Measurements from ENCODE around the gene SRGAP1. TPM values are rescaled to one million over a fixed set of nuclear protein-coding genes. Genes with fewer than 3 reads are reported as not detected.

Gene SRGAP1
- total and polyA plus RNA-seq, 2 of the 13 experiments (the other 11 are each of a cell fraction or from before 2014, with no cell fraction given), result 1.6 to 3.4 TPM

- TF ChIP-seq FOXK1 (CRISPR knock-in tag; IDR thresholded peaks at IDR 0.05; ENCODE audit: borderline replicate concordance, low read depth) (peak; percentile 68; the same call in 1 of the 2 replicates), ZBTB46 (CRISPR knock-in tag; IDR thresholded peaks at IDR 0.05; ENCODE audit: borderline replicate concordance) (0 out of 2 replicates have a peak, but pooled peaks have one; percentile 65), ZNF468 (CRISPR knock-in tag; IDR thresholded peaks at IDR 0.05) (peak; percentile 64; the same call in 1 of the 2 replicates), ZNF280B (CRISPR knock-in tag; IDR thresholded peaks at IDR 0.05; ENCODE audit: borderline replicate concordance) (peak; percentile 53), ZNF275 (CRISPR knock-in tag; IDR thresholded peaks at IDR 0.05; ENCODE audit: borderline replicate concordance) (peak; percentile 31; the same call in 1 of the 2 replicates), FOXP4 (CRISPR knock-in tag; IDR thresholded peaks at IDR 0.05) (peak; percentile 56; the same call in 1 of the 2 replicates), THAP11 (CRISPR knock-in tag; IDR thresholded peaks at IDR 0.05) (peak; percentile 74), JUND (CRISPR knock-in tag; IDR thresholded peaks at IDR 0.05) (0 out of 2 replicates have a peak, but pooled peaks have one; percentile 18), BCLAF1 (IDR thresholded peaks at IDR 0.05) (no peak), ZSCAN22 (CRISPR knock-in tag; IDR thresholded peaks at IDR 0.05) (no peak), E2F1 (CRISPR knock-in tag; IDR thresholded peaks at IDR 0.05) (peak; percentile 19; the same call in 1 of the 2 replicates), RFXAP (CRISPR knock-in tag; IDR thresholded peaks at IDR 0.05; ENCODE audit: borderline replicate concordance) (peak; percentile 78; the same call in 1 of the 2 replicates), ZNF607 (CRISPR knock-in tag; IDR thresholded peaks at IDR 0.05; ENCODE audit: borderline replicate concordance) (peak; percentile 85)
These were observed 644 bp upstream of the SRGAP1 start (continued) for GRCh38 chr12:63843721-63844390.
